GM12892 (cell line): ENCODE measurements around the gene KCNT2.

ENCODE experiments used
- DNase-seq: peaks from one replicate; pipeline ENCODE4 v3.0.0; 2011; ENCODE audit not compliant: insufficient read length
- FAIRE-seq: peaks from 2 replicates; lab custom pipeline; 2011; peaks lifted over from hg19 to GRCh38; lab: Jason Lieb, UNC
- POLR2A ChIP-seq: IDR thresholded peaks from 2 replicates; pipeline ENCODE4 v1.6.1; 2011; ENCODE audit warnings: low read depth, low read length, control low read depth
- POLR2AphosphoS5 ChIP-seq: IDR thresholded peaks from 2 replicates; pipeline ENCODE4 v1.6.1; 2011; ENCODE audit warnings: low read depth, low read length, control low read depth
- TAF1 ChIP-seq: IDR thresholded peaks from 2 replicates; pipeline ENCODE4 v1.6.1; 2011; ENCODE audit warnings: low read depth, mild to moderate bottlenecking, control low read depth, low read length, borderline replicate concordance

Gene KCNT2

GRCh38 chr1:196628838-196629237, 20.6 kb upstream of the KCNT2 start:
- no peak for FAIRE-seq
- DNase-seq: no peak
- TF ChIP-seq POLR2AphosphoS5 (no peak), TAF1 (no peak), POLR2A (no peak)

GRCh38 chr1:196623079-196623478, 14.8 kb upstream of the KCNT2 start:
- TF ChIP-seq TAF1 (no peak), POLR2A (no peak), POLR2AphosphoS5 (no peak)
- FAIRE-seq (no peak), DNase-seq (no peak)

- no peak for TF ChIP-seq POLR2AphosphoS5
- no peak for TF ChIP-seq TAF1
- no peak for TF ChIP-seq POLR2A
- DNase-seq (no peak), FAIRE-seq (no peak)
Observed at GRCh38 chr1:196619721-196620120, 11.5 kb upstream of the KCNT2 start.

GRCh38 chr1:196611873-196612272, 3.6 kb upstream of the KCNT2 start:
- DNase-seq (no peak), FAIRE-seq (no peak)
- TF ChIP-seq POLR2A: no peak
- TF ChIP-seq POLR2AphosphoS5: no peak
- TF ChIP-seq TAF1: no peak

GRCh38 chr1:196609370-196609737, 1.1 kb upstream of the KCNT2 start:
- TF ChIP-seq POLR2A (no peak), TAF1 (no peak), POLR2AphosphoS5 (no peak)
- FAIRE-seq: no peak

GRCh38 chr1:196607981-196608380, 259 bp downstream of the KCNT2 start:
- FAIRE-seq: no peak
- DNase-seq: no peak
- TF ChIP-seq POLR2A: no peak
- TF ChIP-seq POLR2AphosphoS5: no peak
- no peak for TF ChIP-seq TAF1

More at GRCh38 chr1:196609370-196609737, 1.1 kb upstream of the KCNT2 start:
- no peak for DNase-seq

- TF ChIP-seq POLR2AphosphoS5: no peak
- DNase-seq (no peak), FAIRE-seq (no peak)
Observed at GRCh38 chr1:196603651-196604050, 4.6 kb downstream of the KCNT2 start.

GRCh38 chr1:196598942-196599748, 9.1 kb downstream of the KCNT2 start:
- FAIRE-seq: no peak
- no peak for TF ChIP-seq TAF1
- TF ChIP-seq POLR2A: no peak
- no peak for TF ChIP-seq POLR2AphosphoS5
- no peak for DNase-seq

- DNase-seq: no peak
- FAIRE-seq: no peak
- no peak for TF ChIP-seq TAF1
- TF ChIP-seq POLR2AphosphoS5: no peak
- TF ChIP-seq POLR2A: no peak
Observed at GRCh38 chr1:196594700-196595099, 13.5 kb downstream of the KCNT2 start.

- no peak for FAIRE-seq
- DNase-seq: no peak
Observed at GRCh38 chr1:196593955-196594354, 14.3 kb downstream of the KCNT2 start.

GRCh38 chr1:196590959-196591358, 17.3 kb downstream of the KCNT2 start:
- TF ChIP-seq POLR2AphosphoS5: no peak
- no peak for TF ChIP-seq TAF1
- TF ChIP-seq POLR2A: no peak
- DNase-seq: no peak
- FAIRE-seq: no peak

More at GRCh38 chr1:196593955-196594354, 14.3 kb downstream of the KCNT2 start:
- TF ChIP-seq TAF1 (no peak), POLR2AphosphoS5 (no peak), POLR2A (no peak)

GRCh38 chr1:196590012-196590708, 18.1 kb downstream of the KCNT2 start:
- DNase-seq (no peak), FAIRE-seq (no peak)
- TF ChIP-seq TAF1: no peak
- TF ChIP-seq POLR2A: no peak
- TF ChIP-seq POLR2AphosphoS5: no peak

GRCh38 chr1:196584696-196585095, 23.5 kb downstream of the KCNT2 start:
- DNase-seq: no peak
- no peak for FAIRE-seq
- no peak for TF ChIP-seq POLR2AphosphoS5
- TF ChIP-seq POLR2A: no peak
